GM12891 (cell line): Measurements from ENCODE around the gene METRN.

Experiments used
- PAX5 ChIP-seq: IDR thresholded peaks from 2 replicates; pipeline ENCODE4 v1.6.1; 2011; ENCODE audit warnings: low read length, moderate library complexity, mild to moderate bottlenecking; ENCODE audit not compliant: insufficient read depth, severe bottlenecking
- POLR2A ChIP-seq: IDR thresholded peaks from 2 replicates; pipeline ENCODE4 v1.6.1; 2011; ENCODE audit warnings: low read depth, low read length, control low read depth
- POLR2AphosphoS5 ChIP-seq: IDR thresholded peaks from 2 replicates; pipeline ENCODE4 v1.6.1; 2011; ENCODE audit warnings: low read depth, low read length, control low read depth
- POU2F2 ChIP-seq: IDR thresholded peaks from 2 replicates; pipeline ENCODE4 v1.6.1; 2011; ENCODE audit warnings: low read depth, mild to moderate bottlenecking, control low read depth, low read length, moderate library complexity
- SPI1 ChIP-seq: IDR thresholded peaks from 2 replicates; pipeline ENCODE4 v1.6.1; 2011; ENCODE audit warnings: low read depth, low read length, control low read depth
- TAF1 ChIP-seq: IDR thresholded peaks from 2 replicates; pipeline ENCODE4 v1.6.1; 2011; ENCODE audit warnings: low read depth, low read length, control low read depth

- no peak for TF ChIP-seq POLR2A
- TF ChIP-seq POLR2AphosphoS5: no peak
- TF ChIP-seq TAF1: no peak
- TF ChIP-seq PAX5: no peak
- TF ChIP-seq POU2F2: no peak
- no peak for TF ChIP-seq SPI1
Observed at GRCh38 chr16:762595-763268, 47.8 kb downstream of the METRN start.
